Right ventricle myocardium inferior (tissue), 1 donor: ENCODE data around the gene CD52. TPM values are rescaled to one million over a fixed set of nuclear protein-coding genes. Genes with fewer than 3 reads are reported as not detected.
"Not testable (repeated sequence)": the region's sequence is repeated elsewhere in the genome, so short reads cannot be mapped to it uniquely, and the experiment has no call there.

Experiments
- ATAC-seq: fragments of 200-7000 bp; cut with Tn5 transposase; one replicate; pipeline ENCODE4 v1.9.1; 2020; ENCODE audit warnings: mild to moderate bottlenecking, moderate library complexity
- DNase-seq: peaks from one replicate; pipeline ENCODE4 v3.0.0; 2021; ENCODE audit errors: missing footprints
- intact Hi-C: fragments of 100-400 bp; cut with DNase I; formaldehyde crosslinking; loops from one replicate; pipeline ENCODE4 v1.11.0; 2022
- total RNA-seq: library from RNA; stranded (reverse); fragmentation: NEBNext Ultra II Directional; extraction: Animal tissue kit (Norgen Biotek cat#: 25700); gene quantifications from one replicate; pipeline ENCODE4 v1.2.1, GENCODE V29; 2021
- donor health status: DM: no; HTN: yes; CAD: no; lungs with severe emphysema.

The CD52 gene
- total RNA-seq, 1 donor from 2014 or later = 6.5 TPM

DNA sequence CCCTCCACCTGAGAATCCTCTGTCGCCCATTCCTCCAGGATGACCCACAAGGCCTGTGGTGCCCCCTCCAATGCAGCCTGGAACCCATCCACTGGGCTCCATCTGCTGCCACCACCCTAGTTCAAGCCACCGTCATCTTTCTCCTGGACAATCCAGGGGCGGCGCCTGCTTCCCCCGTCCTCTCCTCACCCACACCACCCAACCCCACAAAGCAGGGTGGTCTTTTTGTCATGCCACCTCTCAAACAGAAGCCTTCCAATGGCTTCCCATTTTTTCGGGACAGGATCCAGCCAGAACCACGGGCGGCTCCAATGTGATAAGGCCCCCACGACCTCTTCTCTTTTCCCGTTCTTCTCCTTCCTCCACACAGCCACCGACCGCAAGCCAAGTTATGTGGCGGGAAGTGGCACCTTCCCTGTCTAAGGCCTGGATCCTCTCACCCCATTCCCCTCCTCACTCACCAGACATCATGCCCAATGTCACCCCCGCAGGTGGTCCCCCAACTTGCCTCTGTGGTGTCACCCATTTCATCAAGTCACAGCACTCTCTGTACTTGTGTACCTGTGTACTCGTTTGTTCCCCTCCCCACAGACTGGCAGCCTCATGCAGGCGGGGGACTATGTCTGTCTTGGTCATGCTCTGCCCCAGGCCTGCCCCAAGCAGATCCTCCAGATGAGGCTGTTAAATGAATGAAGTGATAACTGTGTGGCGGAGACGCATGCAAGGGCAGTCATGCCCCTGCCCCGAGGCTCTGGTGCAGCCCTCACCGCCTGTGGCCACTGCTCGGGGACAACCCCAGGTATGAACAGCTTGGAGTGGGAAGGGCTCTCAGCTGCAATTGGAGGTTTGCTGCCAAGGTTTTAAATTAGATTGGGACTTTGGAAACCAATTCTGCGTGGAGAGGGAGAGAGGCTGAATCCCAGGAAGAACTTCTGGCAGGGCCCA lies 22.3 kb upstream of the CD52 start:
- intact Hi-C loops = no loop called here
- ATAC-seq (no peak), DNase-seq (no peak)

DNA sequence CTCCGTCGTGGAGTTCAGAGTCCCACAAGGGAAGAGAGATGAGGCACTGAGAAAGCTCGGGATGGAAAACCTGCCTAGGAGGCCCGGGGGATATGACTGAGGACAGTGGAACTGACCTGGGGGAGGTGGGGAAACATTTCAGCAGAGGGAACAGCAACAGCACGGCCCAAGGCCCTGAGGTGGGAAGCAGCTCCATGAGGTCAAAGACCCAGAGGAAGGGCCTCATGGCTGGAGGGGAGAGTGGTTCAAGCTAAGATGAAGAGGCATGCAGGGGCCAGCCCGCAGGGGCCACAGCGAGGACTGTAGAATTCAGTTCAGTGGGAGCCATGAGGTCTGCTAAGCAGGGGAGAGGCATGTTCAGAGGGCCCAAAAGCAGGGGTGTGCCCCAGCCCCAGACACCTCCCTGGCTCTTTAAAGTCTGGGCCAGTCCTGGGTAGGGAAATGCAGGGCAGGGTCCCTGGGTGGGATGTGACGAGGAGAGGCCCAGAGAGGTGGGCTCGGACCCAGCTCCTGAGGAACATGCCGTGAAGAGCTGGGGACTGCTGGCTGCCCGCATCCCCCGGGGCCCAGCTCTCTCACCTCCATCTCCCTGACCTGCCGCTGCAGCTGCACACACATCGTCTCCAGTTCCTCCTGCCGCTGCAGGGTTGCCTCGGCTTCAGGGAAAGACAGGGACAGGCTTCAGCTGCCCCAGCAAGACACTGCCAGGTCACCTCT lies 21.3 kb upstream of the CD52 start:
- intact Hi-C loops = no loop called here
- DNase-seq (no peak), ATAC-seq (no peak)

DNA sequence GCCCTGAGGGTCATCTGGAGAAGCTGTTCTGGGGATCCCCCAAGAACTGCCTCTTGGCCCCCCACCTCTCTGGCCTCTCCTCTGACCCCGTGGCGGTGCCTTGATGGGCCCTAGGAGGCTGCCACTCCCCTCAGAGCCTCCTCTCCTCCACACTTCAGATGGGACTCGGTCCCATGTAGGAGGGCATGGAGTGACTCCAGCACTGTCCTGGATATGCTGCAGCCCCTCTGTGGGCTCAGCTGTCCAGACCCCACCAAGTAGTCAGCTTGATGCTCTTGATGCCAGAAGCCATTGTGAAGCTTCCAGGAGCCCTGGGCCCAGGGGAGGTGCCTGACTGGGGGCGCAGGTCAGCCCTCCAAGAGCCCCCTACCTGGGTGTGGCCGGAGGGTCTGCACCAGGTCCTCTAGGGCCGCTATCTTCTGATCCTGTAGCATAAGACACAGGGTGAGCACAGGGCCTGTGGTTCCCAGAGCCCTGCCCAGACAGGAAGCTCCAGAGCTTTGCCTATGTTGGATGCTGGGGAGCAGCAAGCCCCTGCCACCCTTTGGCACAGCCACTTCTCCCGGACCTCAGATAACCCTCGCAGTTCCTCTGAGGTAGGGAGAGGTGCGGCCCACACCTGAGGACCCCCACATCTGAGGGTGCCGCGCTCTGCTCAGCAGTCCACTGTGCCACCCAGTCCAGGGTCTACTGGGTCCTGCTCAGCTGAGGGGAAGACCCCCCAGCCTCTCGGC lies 20.5 kb upstream of the CD52 start:
- intact Hi-C loops = no loop called here
- DNase-seq = no peak
- ATAC-seq = no peak

DNA sequence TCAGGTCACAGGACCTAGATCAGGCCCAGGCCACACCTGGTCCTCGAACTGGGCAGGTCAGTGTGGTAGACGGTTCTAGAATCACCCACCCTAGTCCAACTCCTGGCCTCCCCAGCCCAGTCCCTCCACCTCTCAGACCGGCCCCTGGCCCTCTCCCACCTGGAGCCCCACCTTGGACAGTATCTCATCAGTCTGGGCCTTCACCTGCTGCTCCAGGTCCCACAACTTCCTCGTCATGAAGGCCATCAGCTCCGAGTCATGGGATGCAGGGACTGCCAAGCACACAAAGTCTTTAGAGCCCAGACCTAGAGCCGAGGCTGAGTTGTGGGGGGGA lies 20.0 kb upstream of the CD52 start:
- DNase-seq = no peak

DNA sequence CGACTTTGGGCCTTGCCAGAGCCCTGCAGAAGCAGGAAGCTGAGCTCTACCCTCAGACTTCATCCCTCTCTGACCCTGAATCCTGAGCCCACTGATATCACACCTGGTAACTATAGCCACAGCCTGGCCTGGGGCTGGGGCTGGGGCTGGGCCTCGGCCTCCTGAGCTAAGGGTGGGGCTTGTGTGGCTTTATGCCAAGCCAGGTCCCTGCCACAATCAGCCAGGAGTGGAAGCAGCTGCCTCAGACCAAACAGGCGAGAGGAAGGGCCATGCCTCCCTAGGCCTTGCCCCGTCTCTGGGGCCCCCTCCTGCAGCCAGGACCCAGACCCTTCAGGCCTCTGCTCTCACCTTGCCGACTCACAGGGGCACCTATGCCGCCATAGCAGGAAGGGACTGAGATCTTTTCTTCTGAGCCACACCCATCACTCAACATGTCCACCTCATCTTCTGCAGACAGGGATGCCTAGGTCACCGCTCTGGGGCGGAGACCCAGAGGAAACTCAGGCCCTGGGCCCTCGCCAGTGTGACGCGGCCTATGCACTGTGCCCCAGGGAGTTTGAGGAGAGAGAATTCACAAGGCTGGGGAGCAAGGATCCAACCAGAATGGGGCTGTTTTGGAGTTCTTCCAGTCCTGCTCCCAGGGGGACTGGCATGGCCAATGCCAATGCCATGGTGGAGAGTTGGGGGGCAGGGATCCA lies 17.0 kb upstream of the CD52 start:
- ATAC-seq (no peak), DNase-seq (no peak)
- intact Hi-C loops = no loop called here

More for the DNA sequence above, 20.0 kb upstream of the CD52 start:
- ATAC-seq = no peak
- intact Hi-C loops = no loop called here

DNA sequence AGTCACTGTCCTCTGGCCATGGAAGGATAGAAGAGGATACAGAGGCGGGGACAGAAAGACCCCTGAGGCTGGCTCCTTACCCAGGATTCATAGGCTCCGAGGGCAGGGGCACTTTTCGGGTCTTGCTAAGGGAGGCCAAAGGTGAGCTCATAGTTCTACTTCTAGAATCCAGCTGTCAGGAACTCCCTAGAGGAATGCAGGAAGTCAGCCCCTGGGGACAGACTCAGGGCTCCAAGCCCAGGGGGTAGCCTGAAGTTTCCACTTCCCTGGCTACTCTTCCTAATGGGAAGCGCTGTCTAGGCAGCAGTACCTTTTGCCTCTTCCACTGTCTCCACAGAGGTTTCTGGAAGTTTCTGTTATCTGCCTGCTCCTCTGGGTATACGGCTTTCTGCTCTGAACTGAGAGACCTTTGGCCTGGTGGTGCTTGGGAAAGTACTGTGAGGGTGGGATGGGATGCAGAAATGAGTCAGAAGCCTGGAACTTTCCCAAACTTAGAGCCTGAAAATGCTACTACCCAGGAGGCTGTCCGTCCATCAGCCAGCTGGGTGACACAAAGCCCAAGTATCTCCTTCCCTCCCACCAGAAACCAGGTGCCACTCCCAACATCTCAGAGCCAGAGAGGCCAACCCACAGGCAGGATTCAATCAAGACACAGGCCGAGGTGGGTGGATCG lies 14.9 kb upstream of the CD52 start:
- peak; percentile 59 for ATAC-seq
- intact Hi-C loops = no loop called here
- no peak for DNase-seq

DNA sequence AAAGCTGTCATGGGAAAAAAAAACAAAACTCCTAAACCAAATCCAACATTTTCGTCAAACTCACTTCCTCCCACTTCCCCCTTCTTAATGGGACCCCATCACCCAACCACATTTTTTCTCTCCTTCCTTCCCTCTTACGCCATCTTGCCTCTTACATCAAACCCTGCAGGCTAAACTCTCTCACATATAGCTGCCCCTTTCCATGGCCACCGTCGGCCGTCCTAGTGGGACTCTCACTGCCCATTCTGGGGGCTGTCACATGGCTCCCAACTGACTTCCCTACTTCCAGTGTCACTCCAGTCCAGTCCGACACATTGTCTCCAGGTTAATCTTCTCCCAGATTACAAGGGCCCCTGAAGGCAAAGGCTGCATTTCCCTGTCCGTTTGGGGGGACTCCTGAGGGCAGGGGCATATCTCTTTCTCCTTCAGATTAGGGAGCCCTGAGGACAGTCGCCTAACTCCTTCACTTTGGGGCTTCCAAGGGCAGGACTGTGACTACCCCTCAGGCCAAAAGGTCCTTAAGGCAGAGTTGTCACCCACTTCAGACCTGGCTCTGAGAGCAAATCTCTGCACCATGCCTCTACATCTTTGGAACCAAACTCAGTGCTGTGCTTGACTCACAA lies 12.0 kb upstream of the CD52 start:
- DNase-seq (no peak), ATAC-seq (no peak)
- intact Hi-C loops = no loop called here

DNA sequence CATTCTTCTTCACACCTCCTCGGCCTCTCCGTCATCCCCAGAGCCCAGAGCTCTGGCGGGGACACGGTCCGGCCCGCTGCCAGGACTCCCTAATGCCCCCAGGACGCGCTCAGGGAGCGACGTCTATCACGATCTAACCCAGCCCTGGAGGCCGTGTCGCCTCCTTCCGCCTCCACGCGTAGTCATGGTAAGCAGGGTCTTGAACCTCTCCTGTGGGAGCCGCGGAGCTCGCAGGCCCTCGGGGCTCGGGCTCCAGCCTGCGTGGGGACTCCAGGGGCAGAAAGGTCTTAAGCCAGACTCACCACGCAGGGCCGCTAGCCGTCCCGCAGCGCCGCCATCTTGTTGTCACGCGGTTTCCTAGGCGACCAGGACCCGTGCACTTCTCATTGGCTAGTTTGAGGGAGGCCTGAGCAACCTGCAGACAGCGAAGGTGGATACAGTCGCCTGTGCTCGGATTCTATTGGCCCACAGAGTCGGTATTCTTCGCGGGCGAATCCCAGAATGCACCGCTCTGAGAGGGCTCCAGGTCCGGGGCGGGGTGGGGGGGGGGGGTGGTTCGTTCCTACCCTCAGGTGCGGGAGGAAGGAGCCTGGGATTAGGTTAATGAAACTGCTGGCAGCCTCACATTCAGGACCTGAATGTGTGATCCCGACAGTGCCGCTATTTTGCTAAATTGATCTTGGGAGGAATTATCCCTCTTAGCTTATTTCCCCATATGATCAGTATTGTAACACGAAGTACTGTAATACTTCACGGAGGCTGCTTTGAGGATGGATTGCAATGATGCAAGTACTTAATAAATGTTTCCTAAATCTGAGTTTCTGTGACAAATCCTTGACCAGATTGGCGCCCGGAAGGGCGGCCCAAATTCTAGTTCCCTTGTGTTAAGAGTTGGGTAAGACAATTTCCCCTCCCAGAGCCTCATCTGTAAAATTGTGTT lies 11.2 kb upstream of the CD52 start, which contains the start of gene UBXN11:
TSS of gene UBXN11 (minus strand) at position 347 of the 940 bp plus-strand sequence. CDS start 3,753 bp downstream, outside the sequence.
- DNase-seq = peak; percentile 96
- ATAC-seq = peak; percentile 94
- intact Hi-C loops = no loop called here

DNA sequence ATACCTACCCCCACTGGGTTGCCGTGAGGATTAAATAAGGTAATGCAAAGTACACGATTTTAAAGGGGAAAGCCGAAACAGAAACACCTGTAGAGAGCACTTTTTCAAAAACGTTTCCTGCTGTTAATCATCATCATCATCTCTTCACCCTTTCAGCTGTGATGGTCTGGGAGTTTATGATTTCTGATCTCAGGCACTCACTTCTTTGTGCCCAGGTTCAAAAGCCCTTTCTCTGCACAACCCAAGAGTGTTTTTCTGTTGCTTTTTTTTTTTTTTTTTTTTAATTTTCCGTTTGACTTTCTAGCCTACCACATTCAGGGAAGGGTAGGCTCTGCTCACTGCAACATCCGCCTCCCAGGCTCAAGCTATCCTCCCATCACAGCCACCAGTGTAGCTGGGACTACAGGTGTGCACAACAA lies 10.4 kb upstream of the CD52 start:
- intact Hi-C loops = no loop called here
- no peak for DNase-seq
- no peak for ATAC-seq

DNA sequence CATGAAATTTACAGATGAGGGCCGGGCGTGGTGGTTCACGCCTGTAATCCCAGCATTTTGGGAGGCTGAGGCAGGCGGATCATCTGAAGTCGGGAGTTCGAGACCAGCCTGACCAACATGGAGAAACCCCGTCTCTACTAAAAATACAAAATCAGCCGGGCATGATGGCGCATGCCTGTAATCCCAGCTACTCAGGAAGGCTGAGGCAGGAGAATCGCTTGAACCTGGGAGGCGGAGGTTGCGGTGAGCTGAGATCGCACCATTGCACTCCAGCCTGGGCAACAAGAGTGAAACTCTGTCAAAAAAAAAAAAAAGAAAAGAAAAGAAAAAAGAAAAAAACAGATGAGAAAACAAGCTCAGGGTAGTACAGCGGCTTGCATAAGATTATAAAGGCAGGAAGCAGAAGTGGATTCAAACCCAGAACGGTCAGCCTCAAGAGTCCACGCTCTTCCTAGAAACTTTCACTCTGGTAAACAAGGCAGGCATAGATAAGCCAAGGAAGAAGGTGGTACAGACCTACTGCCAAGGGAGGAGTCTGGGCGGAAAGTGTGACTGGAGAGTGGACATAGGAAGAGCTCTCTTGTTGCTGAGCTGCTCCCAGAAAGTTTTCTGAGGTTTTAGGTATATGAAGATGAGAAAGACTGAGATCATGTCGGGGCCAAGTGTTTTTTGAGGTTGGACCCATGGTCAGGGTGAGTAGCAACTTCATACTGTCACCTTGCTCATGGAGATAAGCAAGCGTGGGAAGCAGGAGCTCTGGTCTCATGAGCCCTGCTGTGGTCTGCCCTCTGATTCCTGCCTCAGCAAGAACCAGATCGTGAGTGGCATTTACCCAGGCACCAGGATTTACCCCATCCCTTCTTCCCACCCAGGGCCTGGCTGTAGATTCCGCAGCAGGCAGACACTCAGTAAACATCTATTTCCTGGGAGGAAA lies 9.5 kb upstream of the CD52 start:
- ATAC-seq, DNase-seq, intact Hi-C loops: not testable (repeated sequence)

DNA sequence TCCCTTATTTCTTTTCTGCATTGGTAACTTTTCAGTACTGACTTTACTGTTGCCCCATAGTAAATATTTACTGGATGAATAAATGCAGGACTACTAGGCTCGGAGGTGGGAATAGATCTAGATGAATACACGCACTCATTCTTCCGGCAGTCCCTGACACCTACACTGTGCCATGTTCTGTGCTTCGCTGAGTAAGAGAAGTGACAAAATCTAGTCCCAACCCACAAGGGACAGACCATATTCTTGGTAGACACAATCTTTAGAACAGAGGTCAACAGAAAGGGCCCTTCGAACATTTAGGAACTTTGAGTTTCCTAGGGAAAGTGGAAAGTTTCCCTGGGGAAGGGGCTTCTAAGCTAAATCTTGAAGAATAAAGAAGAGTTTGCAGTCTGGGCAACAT lies 3.3 kb upstream of the CD52 start:
- intact Hi-C loops = no loop called here
- no peak for ATAC-seq
- no peak for DNase-seq

DNA sequence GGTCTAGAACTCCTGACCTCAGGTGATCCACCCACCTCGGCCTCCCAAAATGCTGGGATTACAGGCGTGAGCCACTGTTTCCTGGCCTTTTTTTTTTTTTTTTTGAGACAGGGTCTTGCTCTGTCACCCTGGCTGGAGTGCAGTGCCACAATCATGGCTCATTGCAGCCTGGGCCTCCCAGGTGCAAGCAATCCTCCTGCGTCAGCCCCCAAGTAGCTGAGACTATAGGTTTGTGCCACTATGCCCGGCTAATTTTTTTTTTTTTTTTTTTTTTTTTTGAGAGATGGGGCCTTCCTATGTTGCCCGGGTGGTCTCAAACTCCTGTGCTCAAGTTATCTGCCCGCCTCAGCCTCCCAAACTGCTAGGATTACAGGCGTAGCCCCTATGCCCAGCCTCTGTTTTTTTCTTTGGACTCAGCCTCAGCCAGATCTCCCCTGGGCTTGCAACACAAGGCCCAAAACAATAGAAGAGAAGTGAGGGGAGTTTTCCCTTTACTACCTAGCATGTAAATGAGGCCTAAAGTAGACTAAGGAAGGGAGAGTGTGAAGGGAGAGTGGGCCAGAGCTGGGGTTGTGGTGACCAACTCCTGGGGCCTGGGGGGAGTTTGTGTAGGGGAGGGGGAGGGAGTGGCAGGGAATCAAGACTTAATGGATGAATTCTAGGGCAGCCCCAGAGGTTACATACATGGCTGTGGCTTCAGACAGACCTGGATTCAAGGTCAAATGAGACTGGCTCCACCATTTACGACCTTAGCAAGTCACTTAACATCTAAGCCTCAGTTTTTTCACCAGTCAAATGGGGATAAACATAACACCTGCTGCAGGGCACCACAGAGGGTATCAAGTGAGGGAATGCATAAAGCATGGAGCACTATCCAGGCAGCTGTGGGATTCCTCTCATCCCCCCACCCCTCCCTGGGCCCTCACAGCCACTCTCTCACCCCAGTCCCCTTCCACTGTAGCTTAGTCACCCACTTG lies 1.6 kb upstream of the CD52 start:
- ATAC-seq (no peak), DNase-seq (no peak)
- intact Hi-C loops = no loop called here

DNA sequence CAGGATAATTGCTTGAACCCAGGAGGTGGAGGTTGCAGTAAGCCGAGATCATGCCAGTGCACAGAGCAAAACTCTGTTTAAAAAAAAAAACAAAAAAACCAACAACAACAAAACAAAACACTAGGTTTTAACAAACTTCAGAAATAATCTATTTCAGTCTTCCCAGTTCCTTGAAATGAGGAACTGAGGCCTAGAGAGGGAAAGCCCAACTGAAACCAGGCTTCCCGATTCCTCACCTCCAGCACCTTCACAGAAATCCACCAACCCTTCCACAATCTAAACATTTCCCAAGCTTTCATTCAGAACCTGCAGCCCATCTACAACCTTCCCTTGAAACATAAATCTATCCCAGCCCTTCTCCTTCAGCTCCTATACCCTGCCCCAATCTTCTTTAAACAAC lies 612 bp upstream of the CD52 start:
- intact Hi-C loops = no loop called here
- ATAC-seq (no peak), DNase-seq (no peak)

DNA sequence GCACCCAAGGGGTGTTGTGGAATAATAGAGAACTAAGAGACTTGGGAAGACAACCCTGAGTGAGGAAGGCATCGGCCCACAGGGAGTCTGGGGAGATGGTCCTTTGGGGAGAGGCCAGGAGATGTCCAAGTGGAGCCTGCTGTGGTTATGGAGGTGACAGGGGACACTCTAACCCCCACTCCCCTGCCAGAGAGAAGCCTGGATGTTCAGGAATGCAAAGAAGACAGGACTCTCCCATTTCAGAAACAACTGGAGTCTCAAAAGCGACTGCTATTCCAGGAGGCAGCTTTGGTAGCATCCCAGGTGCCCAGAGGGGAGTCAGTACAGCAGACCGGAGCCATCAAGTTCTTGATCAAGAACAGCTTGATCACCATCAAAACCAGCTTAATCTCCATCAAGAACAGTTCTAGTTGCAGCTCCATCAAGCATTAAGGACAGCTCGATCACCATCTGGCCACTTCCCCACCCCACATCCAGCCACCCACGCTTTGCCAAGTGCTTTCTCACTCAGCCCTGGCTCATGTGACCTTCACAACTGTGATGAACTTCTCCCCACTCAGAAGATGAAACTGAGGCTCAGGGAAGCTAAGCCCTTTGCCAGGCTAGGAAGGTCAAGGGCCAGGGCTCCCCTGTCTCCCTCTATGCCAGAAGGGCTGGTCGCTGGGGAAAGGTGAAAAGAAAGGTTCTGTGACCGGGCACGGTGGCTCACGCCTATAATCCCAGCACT lies 743 bp downstream of the CD52 start:
- no peak for DNase-seq
- intact Hi-C loops = no loop called here
- ATAC-seq = no peak
